Neural progenitor cell (in vitro differentiated cells): ENCODE results near the gene GFM2. TPM values are rescaled to one million over a fixed set of nuclear protein-coding genes. Genes with fewer than 3 reads are reported as not detected.
"Not testable (repeated sequence)": the region's sequence is repeated elsewhere in the genome, so short reads cannot be mapped to it uniquely, and the experiment has no call there.

Experiments used
- DNase-seq: peaks from one replicate; pipeline ENCODE4 v3.0.0-alpha.2; 2016; ENCODE audit warnings: low spot score
- H2AFZ ChIP-seq: fragments of 200-600 bp; sonication (generic); replicated peaks from 2 replicates; pipeline ENCODE4 v1.6.1; 2016; ENCODE audit warnings: antibody characterized with exemption
- H3F3A ChIP-seq: fragments of 200-600 bp; sonication (generic); 2 replicates; pipeline ENCODE4 v1.6.1; 2016; ENCODE audit warnings: antibody characterized with exemption, low read depth
- H3K27ac ChIP-seq: fragments of 200-600 bp; sonication (generic); 2 replicates; pipeline ENCODE4 v1.5.1; 2016; ENCODE audit warnings: mild to moderate bottlenecking
- H3K27me3 ChIP-seq: fragments of 200-600 bp; sonication (generic); 2 replicates; pipeline ENCODE4 v1.6.1; 2016; ENCODE audit warnings: mild to moderate bottlenecking, moderate library complexity
- H3K36me3 ChIP-seq: fragments of 200-600 bp; sonication (generic); 2 replicates; pipeline ENCODE4 v1.5.1; 2016
- H3K4me1 ChIP-seq: fragments of 200-600 bp; sonication (generic); 2 replicates; pipeline ENCODE4 v1.6.1; 2016; ENCODE audit warnings: mixed run types
- H3K4me2 ChIP-seq: fragments of 200-600 bp; sonication (generic); 2 replicates; pipeline ENCODE4 v1.6.1; 2016
- H3K4me3 ChIP-seq: fragments of 200-600 bp; sonication (generic); 2 replicates; pipeline ENCODE4 v1.5.1; 2016
- H3K79me2 ChIP-seq: fragments of 200-600 bp; sonication (generic); 2 replicates; pipeline ENCODE4 v1.6.1; 2016; ENCODE audit warnings: low read depth
- H3K9ac ChIP-seq: fragments of 200-600 bp; sonication (generic); 2 replicates; pipeline ENCODE4 v1.6.1; 2016
- H3K9me3 ChIP-seq: fragments of 200-600 bp; sonication (generic); 2 replicates; pipeline ENCODE4 v1.5.1; 2016; ENCODE audit warnings: low read depth
- H4K20me1 ChIP-seq: fragments of 200-600 bp; sonication (generic); 2 replicates; pipeline ENCODE4 v1.6.1; 2016; ENCODE audit warnings: low read depth
- H3K27ac Mint-ChIP-seq: 3 replicates; pipeline ENCODE4 v1.8.0; 2021; ENCODE audit warnings: mixed read lengths
- H3K27me3 Mint-ChIP-seq: 2 replicates; pipeline ENCODE4 v1.8.0; 2022; ENCODE audit warnings: low read depth, mild to moderate bottlenecking, inconsistent platforms, moderate library complexity, mixed read lengths; ENCODE audit not compliant: insufficient read depth
- H3K36me3 Mint-ChIP-seq: 3 replicates; pipeline ENCODE4 v1.8.0; 2021; ENCODE audit warnings: mixed read lengths
- H3K4me1 Mint-ChIP-seq: 3 replicates; pipeline ENCODE4 v1.8.0; 2021; ENCODE audit warnings: mixed read lengths
- H3K4me3 Mint-ChIP-seq: 3 replicates; pipeline ENCODE4 v1.8.0; 2021; ENCODE audit warnings: mild to moderate bottlenecking, moderate library complexity, mixed read lengths
- H3K9me3 Mint-ChIP-seq: 3 replicates; pipeline ENCODE4 v1.8.0; 2020; ENCODE audit warnings: mixed read lengths
- EZH2 ChIP-seq: fragments of 200-600 bp; sonication (generic); IDR thresholded peaks from 2 replicates; pipeline ENCODE4 v1.6.1; 2017; ENCODE audit warnings: antibody characterized with exemption, mild to moderate bottlenecking, moderate library complexity
- EZH2phosphoT487 ChIP-seq: fragments of 200-600 bp; sonication (generic); IDR thresholded peaks from 2 replicates; pipeline ENCODE4 v1.6.1; 2017; ENCODE audit warnings: antibody characterized with exemption
- total RNA-seq: library from RNA; depleted of rRNA; stranded (reverse); fragments of >200 nt; gene quantifications from 2 replicates; pipeline ENCODE4 v1.2.3, GENCODE V29; 2015; ENCODE audit warnings: low replicate concordance
- TF ChIP-seq, protein P1 (sequence below): fragments of 200-600 bp; sonication (generic); IDR thresholded peaks from 2 replicates; pipeline ENCODE4 v1.5.1; 2017; ENCODE audit warnings: antibody characterized with exemption, mild to moderate bottlenecking

The GFM2 gene
- total RNA-seq, 1 donor from 2014 or later = 67.9 TPM

DNA sequence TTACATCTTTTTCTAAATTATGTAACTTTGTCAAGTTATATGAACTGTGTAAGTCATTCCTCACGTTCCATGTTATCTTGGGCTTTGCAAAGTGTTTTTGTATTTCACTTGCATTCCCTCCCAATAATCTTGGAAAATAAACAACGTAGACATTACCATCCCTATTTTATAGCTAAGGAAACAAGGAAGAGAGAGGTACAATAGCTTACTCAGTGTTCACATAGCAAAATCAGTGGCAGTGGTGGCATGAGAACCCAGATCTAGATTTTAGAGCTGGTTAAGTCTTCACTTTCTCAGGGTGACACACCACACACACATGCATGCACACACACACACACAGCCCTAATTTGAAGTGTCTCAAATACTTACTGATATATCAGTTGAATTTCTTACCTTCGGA is 34.3 kb upstream of the GFM2 start:
- TF ChIP-seq EZH2 (no peak), EZH2phosphoT487 (no peak)
- TF ChIP-seq, protein P1, sequence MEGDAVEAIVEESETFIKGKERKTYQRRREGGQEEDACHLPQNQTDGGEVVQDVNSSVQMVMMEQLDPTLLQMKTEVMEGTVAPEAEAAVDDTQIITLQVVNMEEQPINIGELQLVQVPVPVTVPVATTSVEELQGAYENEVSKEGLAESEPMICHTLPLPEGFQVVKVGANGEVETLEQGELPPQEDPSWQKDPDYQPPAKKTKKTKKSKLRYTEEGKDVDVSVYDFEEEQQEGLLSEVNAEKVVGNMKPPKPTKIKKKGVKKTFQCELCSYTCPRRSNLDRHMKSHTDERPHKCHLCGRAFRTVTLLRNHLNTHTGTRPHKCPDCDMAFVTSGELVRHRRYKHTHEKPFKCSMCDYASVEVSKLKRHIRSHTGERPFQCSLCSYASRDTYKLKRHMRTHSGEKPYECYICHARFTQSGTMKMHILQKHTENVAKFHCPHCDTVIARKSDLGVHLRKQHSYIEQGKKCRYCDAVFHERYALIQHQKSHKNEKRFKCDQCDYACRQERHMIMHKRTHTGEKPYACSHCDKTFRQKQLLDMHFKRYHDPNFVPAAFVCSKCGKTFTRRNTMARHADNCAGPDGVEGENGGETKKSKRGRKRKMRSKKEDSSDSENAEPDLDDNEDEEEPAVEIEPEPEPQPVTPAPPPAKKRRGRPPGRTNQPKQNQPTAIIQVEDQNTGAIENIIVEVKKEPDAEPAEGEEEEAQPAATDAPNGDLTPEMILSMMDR = no peak
- H3K9me3 ChIP-seq = no peaks in the 10 kb centered on the region
- H3K27me3 ChIP-seq = no peaks in the 10 kb centered on the region
- no peak overlapping the region for H3K4me2 ChIP-seq
- Mint-ChIP-seq H3K27ac (no peak overlapping the region), H3K9me3 (no peaks in the 10 kb centered on the region), H3K27me3 (no peaks in the 10 kb centered on the region), H3K4me1 (no peaks in the 10 kb centered on the region), H3K36me3 (peaks cover 10% of the 10 kb centered on the region), H3K4me3 (no peak overlapping the region)
- no peaks in the 10 kb centered on the region for H3K4me1 ChIP-seq
- no peak overlapping the region for H3K9ac ChIP-seq
- DNase-seq = no peak
- no peaks in the 10 kb centered on the region for H3F3A ChIP-seq
- no peak overlapping the region for H3K4me3 ChIP-seq
- no peaks in the 10 kb centered on the region for H4K20me1 ChIP-seq
- H3K79me2 ChIP-seq = no peaks in the 10 kb centered on the region
- H3K27ac ChIP-seq = no peak overlapping the region
- no peaks in the 10 kb centered on the region for H3K36me3 ChIP-seq
- no peak overlapping the region for H2AFZ ChIP-seq

DNA sequence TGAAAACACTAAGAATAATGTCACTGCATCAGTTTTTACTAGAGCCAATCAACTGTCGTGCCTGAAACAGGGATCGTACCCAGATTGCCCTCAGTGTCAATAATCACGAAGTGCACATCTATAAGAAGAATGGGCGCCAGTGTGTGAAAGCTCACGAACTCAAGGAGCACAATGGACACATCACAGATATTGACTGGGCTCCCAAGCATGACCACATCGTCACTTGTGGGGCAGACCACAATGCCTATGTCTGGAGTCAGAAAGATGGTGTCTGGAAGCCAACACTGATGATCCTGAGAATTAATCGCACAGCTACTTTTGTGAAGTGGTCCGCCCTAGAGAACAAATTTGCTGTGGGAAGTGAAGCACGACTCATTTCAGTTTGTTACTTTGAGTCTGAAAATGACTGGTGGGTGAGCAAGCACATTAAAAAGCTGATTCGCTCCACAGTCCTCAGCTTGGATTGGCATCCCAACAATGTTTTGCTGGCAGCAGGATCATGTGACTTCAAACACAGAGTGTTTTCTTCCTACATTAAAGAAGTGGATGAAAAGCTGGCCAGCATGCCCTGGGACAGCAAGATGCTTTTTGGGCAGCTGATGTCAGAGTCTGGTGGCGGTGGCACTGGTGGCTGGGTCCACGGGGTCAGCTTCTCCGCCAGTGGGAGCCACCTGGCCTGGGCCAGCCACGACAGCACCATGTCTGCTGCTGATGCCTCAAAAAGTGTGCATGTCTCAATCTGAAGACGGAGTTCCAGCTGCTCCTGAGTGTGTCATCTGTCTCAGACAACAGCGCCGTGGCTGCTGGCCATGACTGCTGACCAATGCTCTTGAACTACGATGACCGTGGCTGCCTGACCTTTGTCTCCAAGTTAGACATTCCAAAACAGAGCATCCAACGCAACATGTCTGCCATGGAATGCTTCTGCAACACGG is 32.3 kb upstream of the GFM2 start:
- Mint-ChIP-seq H3K9me3 (no peaks in the 10 kb centered on the region), H3K27me3 (no peaks in the 10 kb centered on the region), H3K36me3 (peaks cover 13% of the 10 kb centered on the region), H3K4me1 (no peaks in the 10 kb centered on the region), H3K27ac (no peak overlapping the region), H3K4me3 (no peak overlapping the region)
- no peak for DNase-seq
- peaks cover 7% of the 10 kb centered on the region for H3K36me3 ChIP-seq
- H3K4me3 ChIP-seq = no peak overlapping the region
- H3K4me2 ChIP-seq = no peak overlapping the region
- H3K27ac ChIP-seq = no peak overlapping the region
- H3K9me3 ChIP-seq = no peaks in the 10 kb centered on the region
- H2AFZ ChIP-seq = no peak overlapping the region
- TF ChIP-seq, protein P1 = no peak
- TF ChIP-seq EZH2 = no peak
- TF ChIP-seq EZH2phosphoT487 = no peak
- H4K20me1 ChIP-seq = no peaks in the 10 kb centered on the region
- no peak overlapping the region for H3K9ac ChIP-seq
- no peaks in the 10 kb centered on the region for H3K4me1 ChIP-seq
- no peaks in the 10 kb centered on the region for H3K27me3 ChIP-seq
- H3F3A ChIP-seq = no peaks in the 10 kb centered on the region
- no peaks in the 10 kb centered on the region for H3K79me2 ChIP-seq

DNA sequence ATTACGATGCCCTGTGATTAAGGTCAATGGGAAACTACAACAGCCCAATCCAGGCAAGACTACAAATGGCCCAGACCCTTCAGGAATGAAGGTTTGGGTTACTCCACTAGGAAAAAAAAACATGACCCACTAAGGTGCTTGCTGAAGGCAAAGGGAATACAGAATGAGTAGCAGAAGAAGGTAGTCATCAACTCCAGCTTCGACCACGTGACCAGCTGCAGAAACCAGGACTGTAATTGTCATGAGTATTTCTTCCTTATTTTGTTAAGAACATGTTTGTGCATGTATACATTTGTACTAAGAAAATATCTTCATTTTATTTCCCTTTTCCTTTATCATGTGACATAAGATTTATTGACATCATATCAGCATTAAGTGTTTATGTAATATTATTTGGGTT is 24.8 kb upstream of the GFM2 start:
- H3K27ac Mint-ChIP-seq, H3F3A ChIP-seq, H3K4me1 ChIP-seq, H3K4me1 Mint-ChIP-seq, H3K4me3 ChIP-seq, H2AFZ ChIP-seq, H3K4me2 ChIP-seq, H3K36me3 ChIP-seq, H3K9me3 ChIP-seq, H3K9ac ChIP-seq, H3K9me3 Mint-ChIP-seq, H3K79me2 ChIP-seq, H3K4me3 Mint-ChIP-seq, DNase-seq, H3K27ac ChIP-seq, H4K20me1 ChIP-seq, H3K27me3 ChIP-seq, H3K27me3 Mint-ChIP-seq: not testable (repeated sequence)
- peaks cover 54% of the 10 kb centered on the region for H3K36me3 Mint-ChIP-seq

DNA sequence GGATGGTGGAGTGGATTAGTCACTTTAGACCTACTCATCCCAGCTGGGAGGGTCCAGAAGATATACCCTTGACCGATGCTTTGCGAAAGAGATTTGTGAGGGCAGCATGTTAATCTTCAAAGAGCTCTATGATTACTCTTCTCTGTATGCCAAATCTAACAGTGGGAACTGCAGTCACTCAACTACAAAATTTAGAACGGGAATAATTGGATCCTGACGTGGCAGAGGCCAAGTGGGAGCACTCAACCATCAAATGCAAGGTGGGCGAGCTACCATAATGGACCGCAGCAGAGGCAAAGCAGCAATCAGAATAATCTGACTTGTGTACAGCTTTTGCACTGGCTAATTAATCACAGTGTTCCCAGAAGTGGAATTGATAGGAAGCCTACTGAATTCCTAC is 20.5 kb upstream of the GFM2 start:
- no peak overlapping the region for H3K4me3 Mint-ChIP-seq
- H3K27me3 ChIP-seq = no peaks in the 10 kb centered on the region
- TF ChIP-seq EZH2 = no peak
- TF ChIP-seq, protein P1 = no peak
- no peak for TF ChIP-seq EZH2phosphoT487

More for the DNA sequence above, 20.5 kb upstream of the GFM2 start:
- Histone ChIP-seq H3F3A (no peaks in the 10 kb centered on the region), H3K4me3 (no peak overlapping the region), H3K9ac (no peak overlapping the region), H3K9me3 (no peaks in the 10 kb centered on the region), H3K4me2 (no peak overlapping the region), H3K79me2 (no peaks in the 10 kb centered on the region), H3K27ac (no peak overlapping the region), H3K4me1 (no peaks in the 10 kb centered on the region), H2AFZ (no peak overlapping the region), H3K36me3 (no peaks in the 10 kb centered on the region), H4K20me1 (no peaks in the 10 kb centered on the region)
- peaks cover 7% of the 10 kb centered on the region for H3K9me3 Mint-ChIP-seq
- peaks cover 54% of the 10 kb centered on the region for H3K36me3 Mint-ChIP-seq
- DNase-seq = no peak
- no peak overlapping the region for H3K27ac Mint-ChIP-seq
- no peaks in the 10 kb centered on the region for H3K27me3 Mint-ChIP-seq
- no peaks in the 10 kb centered on the region for H3K4me1 Mint-ChIP-seq
